Measurements from ENCODE around the gene ZBTB46. TPM values are rescaled to one million over a fixed set of nuclear protein-coding genes. Genes with fewer than 3 reads are reported as not detected.

ZBTB46 gene
- total and polyA plus RNA-seq, 4 donors = 0.79 to 12.1 (median 4.7) TPM

DNA sequence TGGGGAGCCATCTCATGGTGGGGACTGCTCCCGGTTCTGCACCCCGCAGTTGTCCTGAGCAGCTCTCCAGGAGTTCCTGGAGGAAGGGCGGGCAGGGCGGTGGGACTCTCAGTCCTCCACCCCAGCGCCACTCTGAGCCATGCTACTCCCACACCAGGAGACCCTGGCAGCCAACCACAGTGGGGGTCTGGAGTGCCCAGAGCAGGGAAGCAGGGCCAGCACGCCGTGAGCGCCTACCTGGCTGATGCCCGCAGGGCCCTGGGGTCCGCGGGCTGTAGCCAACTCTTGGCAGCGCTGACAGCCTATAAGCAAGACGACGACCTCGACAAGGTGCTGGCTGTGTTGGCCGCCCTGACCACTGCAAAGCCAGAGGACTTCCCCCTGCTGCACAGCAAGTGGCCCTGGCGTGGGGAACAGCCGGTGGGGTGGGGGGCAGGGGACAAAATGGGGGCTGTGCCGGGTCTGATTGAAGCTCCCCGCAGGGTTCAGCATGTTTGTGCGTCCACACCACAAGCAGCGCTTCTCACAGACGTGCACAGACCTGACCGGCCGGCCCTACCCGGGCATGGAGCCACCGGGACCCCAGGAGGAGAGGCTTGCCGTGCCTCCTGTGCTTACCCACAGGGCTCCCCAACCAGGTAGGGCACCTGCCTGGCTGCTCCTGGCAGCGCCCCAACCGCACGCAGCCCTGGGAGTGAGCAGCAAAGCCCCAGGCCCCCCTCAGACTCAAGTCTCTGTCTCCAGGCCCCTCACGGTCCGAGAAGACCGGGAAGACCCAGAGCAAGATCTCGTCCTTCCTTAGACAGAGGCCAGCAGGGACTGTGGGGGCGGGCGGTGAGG lies 136.3 kb downstream of the ZBTB46 start:
- Histone ChIP-seq H3K9ac (ENCODE audit: low read depth in 1 of 2, low read length in 2 of 2) (no peak overlapping the region), H3K9me3 (ENCODE audit: control insufficient read depth in 4 of 4, low read length in 3 of 4) (no peaks in the 10 kb centered on the region), H3K27me3 (ENCODE audit: control insufficient read depth in 4 of 4, insufficient read depth in 4 of 4, low read length in 3 of 4) (no peaks in the 10 kb centered on the region), H3K4me1 (ENCODE audit: control insufficient read depth in 4 of 4, insufficient read depth in 4 of 4, low read length in 3 of 4) (peaks cover 7 to 22% (median 13%) of the 10 kb centered on the region in 4 donors), H3K27ac (ENCODE audit: low read depth in 1 of 2, low read length in 2 of 2) (no peak overlapping the region), H3K36me3 (ENCODE audit: control insufficient read depth in 4 of 4, insufficient read depth in 3 of 4, low read depth in 1 of 4, low read length in 3 of 4) (peaks cover 0 to 3% (median 0%) of the 10 kb centered on the region in 4 donors), H3K4me3 (ENCODE audit: low read depth in 1 of 3, low read length in 3 of 3) (no peak overlapping the region)
- no peak for DNase-seq (ENCODE audit: low spot score)
- 95% methylated on average over 37 of the region's 37 CpGs for WGBS
- TF ChIP-seq, protein P1, sequence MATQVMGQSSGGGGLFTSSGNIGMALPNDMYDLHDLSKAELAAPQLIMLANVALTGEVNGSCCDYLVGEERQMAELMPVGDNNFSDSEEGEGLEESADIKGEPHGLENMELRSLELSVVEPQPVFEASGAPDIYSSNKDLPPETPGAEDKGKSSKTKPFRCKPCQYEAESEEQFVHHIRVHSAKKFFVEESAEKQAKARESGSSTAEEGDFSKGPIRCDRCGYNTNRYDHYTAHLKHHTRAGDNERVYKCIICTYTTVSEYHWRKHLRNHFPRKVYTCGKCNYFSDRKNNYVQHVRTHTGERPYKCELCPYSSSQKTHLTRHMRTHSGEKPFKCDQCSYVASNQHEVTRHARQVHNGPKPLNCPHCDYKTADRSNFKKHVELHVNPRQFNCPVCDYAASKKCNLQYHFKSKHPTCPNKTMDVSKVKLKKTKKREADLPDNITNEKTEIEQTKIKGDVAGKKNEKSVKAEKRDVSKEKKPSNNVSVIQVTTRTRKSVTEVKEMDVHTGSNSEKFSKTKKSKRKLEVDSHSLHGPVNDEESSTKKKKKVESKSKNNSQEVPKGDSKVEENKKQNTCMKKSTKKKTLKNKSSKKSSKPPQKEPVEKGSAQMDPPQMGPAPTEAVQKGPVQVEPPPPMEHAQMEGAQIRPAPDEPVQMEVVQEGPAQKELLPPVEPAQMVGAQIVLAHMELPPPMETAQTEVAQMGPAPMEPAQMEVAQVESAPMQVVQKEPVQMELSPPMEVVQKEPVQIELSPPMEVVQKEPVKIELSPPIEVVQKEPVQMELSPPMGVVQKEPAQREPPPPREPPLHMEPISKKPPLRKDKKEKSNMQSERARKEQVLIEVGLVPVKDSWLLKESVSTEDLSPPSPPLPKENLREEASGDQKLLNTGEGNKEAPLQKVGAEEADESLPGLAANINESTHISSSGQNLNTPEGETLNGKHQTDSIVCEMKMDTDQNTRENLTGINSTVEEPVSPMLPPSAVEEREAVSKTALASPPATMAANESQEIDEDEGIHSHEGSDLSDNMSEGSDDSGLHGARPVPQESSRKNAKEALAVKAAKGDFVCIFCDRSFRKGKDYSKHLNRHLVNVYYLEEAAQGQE (IDR thresholded peaks at IDR 0.05) = no peak
- TF ChIP-seq RXRA (IDR thresholded peaks at IDR 0.05) = no peak
- TF ChIP-seq NR2F2 (IDR thresholded peaks at IDR 0.05) = no peak
- TF ChIP-seq HNF4G (IDR thresholded peaks at IDR 0.05) = no peak

DNA sequence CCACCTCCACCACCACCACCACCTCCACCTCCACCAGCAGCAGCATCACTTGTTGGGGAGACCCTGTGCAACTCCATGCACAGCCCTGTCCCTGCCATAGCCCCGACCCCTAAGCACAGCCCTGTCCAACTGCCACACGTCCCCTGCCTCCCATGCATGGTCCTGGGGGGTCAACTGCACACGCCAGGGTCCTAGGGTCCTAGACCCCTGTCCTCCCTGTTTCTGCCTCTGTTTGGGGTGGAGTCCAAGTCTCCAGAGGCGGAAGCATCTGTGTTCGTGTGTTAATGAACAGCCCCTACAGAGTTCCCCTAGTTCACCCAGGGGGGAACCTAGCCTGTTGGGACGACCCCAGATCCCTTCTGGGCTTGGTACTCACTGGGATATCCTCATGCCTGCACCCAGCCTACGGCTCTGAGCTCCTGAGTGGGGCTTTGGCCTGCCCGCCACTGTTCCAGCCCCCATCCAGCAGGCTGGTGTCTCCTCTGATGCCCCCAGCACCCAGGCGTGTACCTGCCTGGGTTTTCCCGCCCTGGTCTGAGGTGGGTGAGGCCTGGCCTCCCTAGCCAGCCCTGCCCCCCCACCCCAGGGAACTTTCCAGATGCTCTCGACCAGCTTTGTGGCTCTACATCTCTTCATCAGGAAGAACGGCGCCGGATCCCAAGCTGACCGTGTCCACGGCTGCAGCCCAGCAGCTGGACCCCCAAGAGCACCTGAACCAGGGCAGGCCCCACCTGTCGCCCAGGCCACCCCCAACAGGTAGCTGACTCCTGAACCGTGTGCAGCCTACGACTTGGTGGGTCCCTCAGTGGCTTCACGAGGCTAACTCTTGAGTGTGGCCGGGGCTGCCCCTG lies 137.1 kb downstream of the ZBTB46 start:
- Histone ChIP-seq H3K36me3 (ENCODE audit: control insufficient read depth in 4 of 4, insufficient read depth in 3 of 4, low read depth in 1 of 4, low read length in 3 of 4) (peaks cover 0 to 3% (median 0%) of the 10 kb centered on the region in 4 donors), H3K27ac (ENCODE audit: low read depth in 1 of 2, low read length in 2 of 2) (no peak overlapping the region), H3K9ac (ENCODE audit: low read depth in 1 of 2, low read length in 2 of 2) (no peak overlapping the region), H3K4me3 (ENCODE audit: low read depth in 1 of 3, low read length in 3 of 3) (no peak overlapping the region), H3K4me1 (ENCODE audit: control insufficient read depth in 4 of 4, insufficient read depth in 4 of 4, low read length in 3 of 4) (peaks cover 7 to 22% (median 13%) of the 10 kb centered on the region in 4 donors), H3K9me3 (ENCODE audit: control insufficient read depth in 4 of 4, low read length in 3 of 4) (no peaks in the 10 kb centered on the region), H3K27me3 (ENCODE audit: control insufficient read depth in 4 of 4, insufficient read depth in 4 of 4, low read length in 3 of 4) (no peaks in the 10 kb centered on the region)
- 96% methylated on average over 21 of the region's 21 CpGs for WGBS
- DNase-seq (ENCODE audit: low spot score) = no peak
- TF ChIP-seq NR2F2 (IDR thresholded peaks at IDR 0.05) = no peak
- TF ChIP-seq, protein P1 (IDR thresholded peaks at IDR 0.05) = no peak
- no peak for TF ChIP-seq RAD21 (IDR thresholded peaks at IDR 0.05)
- TF ChIP-seq YY1 (IDR thresholded peaks at IDR 0.05) = no peak
- no peak for TF ChIP-seq JUND (IDR thresholded peaks at IDR 0.05)
- TF ChIP-seq, protein P2, sequence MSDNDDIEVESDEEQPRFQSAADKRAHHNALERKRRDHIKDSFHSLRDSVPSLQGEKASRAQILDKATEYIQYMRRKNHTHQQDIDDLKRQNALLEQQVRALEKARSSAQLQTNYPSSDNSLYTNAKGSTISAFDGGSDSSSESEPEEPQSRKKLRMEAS (IDR thresholded peaks at IDR 0.05) = no peak
- TF ChIP-seq, protein P3, sequence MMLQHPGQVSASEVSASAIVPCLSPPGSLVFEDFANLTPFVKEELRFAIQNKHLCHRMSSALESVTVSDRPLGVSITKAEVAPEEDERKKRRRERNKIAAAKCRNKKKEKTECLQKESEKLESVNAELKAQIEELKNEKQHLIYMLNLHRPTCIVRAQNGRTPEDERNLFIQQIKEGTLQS (IDR thresholded peaks at IDR 0.05) = no peak

Small RNAs within 50 kb of the gene (small RNA-seq; reads per million reads assigned to genes)
- gene LIME1 (not detected), gene TNFRSF6B (not detected)

Other genes starting within 250 kb of the ZBTB46 start
- gene GMEB2, start 204.2 kb downstream of the ZBTB46 start, total RNA-seq = 1 to 10 TPM; 6.6 to 8.6 TPM
- gene GMEB2, start 204.2 kb downstream of the ZBTB46 start, polyA plus RNA-seq = 1 to 10 TPM; 1.3 to 4.0 TPM
- gene STMN3, start 177.8 kb downstream of the ZBTB46 start, total RNA-seq = 1 to 10 TPM in 1 of 2 donors, under 1 TPM in 1; 0.67 to 2.9 TPM
- 1 to 10 TPM in 1 of 2 donors, under 1 TPM in 1; 0.42 to 1.2 TPM for gene STMN3, start 177.8 kb downstream of the ZBTB46 start, polyA plus RNA-seq
- 10 to 100 TPM; 10.4 to 16.9 TPM for gene RTEL1, start 173.0 kb downstream of the ZBTB46 start, total RNA-seq
- gene RTEL1, start 173.0 kb downstream of the ZBTB46 start, polyA plus RNA-seq = 1 to 10 TPM; 3.7 to 4.3 TPM
- under 1 TPM in 1 of 2 donors, not detected in 1; 0.09 TPM for gene TNFRSF6B, start 134.6 kb downstream of the ZBTB46 start, total RNA-seq
- under 1 TPM in 1 of 2 donors, not detected in 1; 0.73 TPM for gene TNFRSF6B, start 134.6 kb downstream of the ZBTB46 start, polyA plus RNA-seq
- gene ARFRP1, start 123.3 kb downstream of the ZBTB46 start, total RNA-seq = 10 to 100 TPM; 14.2 to 21.0 TPM
- 10 to 100 TPM; 20.0 to 26.9 TPM for gene ARFRP1, start 123.3 kb downstream of the ZBTB46 start, polyA plus RNA-seq
- gene ZGPAT, start 123.2 kb downstream of the ZBTB46 start, total RNA-seq = 10 to 100 TPM; 10.3 to 14.7 TPM
- 10 to 100 TPM; 26.2 to 90.5 TPM for gene ZGPAT, start 123.2 kb downstream of the ZBTB46 start, polyA plus RNA-seq
- 10 to 100 TPM; 21.2 to 50.4 TPM for gene LIME1, start 94.6 kb downstream of the ZBTB46 start, total RNA-seq
- gene LIME1, start 94.6 kb downstream of the ZBTB46 start, polyA plus RNA-seq = 10 to 100 TPM; 52.8 to 69.0 TPM
- 10 to 100 TPM; 22.2 to 27.9 TPM for gene SLC2A4RG, start 91.5 kb downstream of the ZBTB46 start, total RNA-seq
- gene SLC2A4RG, start 91.5 kb downstream of the ZBTB46 start, polyA plus RNA-seq = 10 to 100 TPM; 31.0 to 39.7 TPM
- gene ABHD16B, start 30.2 kb upstream of the ZBTB46 start, total RNA-seq = not detected
- gene ABHD16B, start 30.2 kb upstream of the ZBTB46 start, polyA plus RNA-seq = under 1 TPM in 1 of 2 donors, not detected in 1; 0.10 TPM
- 10 to 100 TPM; 25.3 to 31.2 TPM for gene TPD52L2, start 34.0 kb upstream of the ZBTB46 start, total RNA-seq
- 10 to 100 TPM; 12.3 to 33.0 TPM for gene TPD52L2, start 34.0 kb upstream of the ZBTB46 start, polyA plus RNA-seq
- gene DNAJC5, start 63.9 kb upstream of the ZBTB46 start, total RNA-seq = 10 to 100 TPM; 22.4 to 28.6 TPM
- 10 to 100 TPM in 1 of 2 donors, 1 to 10 TPM in 1; 8.2 to 15.0 TPM for gene DNAJC5, start 63.9 kb upstream of the ZBTB46 start, polyA plus RNA-seq
- 10 to 100 TPM; 16.4 to 20.4 TPM for gene UCKL1, start 125.2 kb upstream of the ZBTB46 start, total RNA-seq
- 10 to 100 TPM; 16.4 to 20.1 TPM for gene UCKL1, start 125.2 kb upstream of the ZBTB46 start, polyA plus RNA-seq
- gene ZNF512B, start 138.7 kb upstream of the ZBTB46 start, total RNA-seq = 10 to 100 TPM in 1 of 2 donors, 1 to 10 TPM in 1; 9.2 to 11.8 TPM
- gene ZNF512B, start 138.7 kb upstream of the ZBTB46 start, polyA plus RNA-seq = 10 to 100 TPM in 1 of 2 donors, 1 to 10 TPM in 1; 1.8 to 10.4 TPM
- gene SAMD10, start 148.4 kb upstream of the ZBTB46 start, total RNA-seq = 1 to 10 TPM; 1.4 to 2.8 TPM
- 1 to 10 TPM in 1 of 2 donors, under 1 TPM in 1; 0.74 to 3.4 TPM for gene SAMD10, start 148.4 kb upstream of the ZBTB46 start, polyA plus RNA-seq
- gene PRPF6, start 149.9 kb upstream of the ZBTB46 start, total RNA-seq = 10 to 100 TPM; 24.2 to 24.9 TPM
- gene PRPF6, start 149.9 kb upstream of the ZBTB46 start, polyA plus RNA-seq = 10 to 100 TPM; 16.3 to 22.0 TPM
- under 1 TPM; 0.14 to 0.59 TPM for gene C20orf204, start 204.9 kb upstream of the ZBTB46 start, total RNA-seq
- under 1 TPM; 0.07 to 0.10 TPM for gene C20orf204, start 204.9 kb upstream of the ZBTB46 start, polyA plus RNA-seq
- gene SOX18, start 218.4 kb upstream of the ZBTB46 start, total RNA-seq = 1 to 10 TPM; 2.1 to 3.1 TPM
- 1 to 10 TPM; 1.1 to 5.8 TPM for gene SOX18, start 218.4 kb upstream of the ZBTB46 start, polyA plus RNA-seq
- gene TCEA2, start 231.9 kb upstream of the ZBTB46 start, total RNA-seq = 1 to 10 TPM; 4.6 to 6.4 TPM
- gene TCEA2, start 231.9 kb upstream of the ZBTB46 start, polyA plus RNA-seq = 10 to 100 TPM; 17.2 to 22.6 TPM
- 10 to 100 TPM in 1 of 2 donors, 1 to 10 TPM in 1; 6.7 to 12.9 TPM for gene RGS19, start 248.3 kb upstream of the ZBTB46 start, total RNA-seq
- 1 to 10 TPM; 4.9 to 5.9 TPM for gene RGS19, start 248.3 kb upstream of the ZBTB46 start, polyA plus RNA-seq
- under 1 TPM; 0.42 to 0.79 TPM for gene OPRL1, start 248.8 kb upstream of the ZBTB46 start, total RNA-seq
- under 1 TPM; 0.04 to 0.28 TPM for gene OPRL1, start 248.8 kb upstream of the ZBTB46 start, polyA plus RNA-seq